ENCODE measurements around the gene TSPEAR. TPM values are rescaled to one million over a fixed set of nuclear protein-coding genes. Genes with fewer than 3 reads are reported as not detected.
"Not testable (repeated sequence)": the region's sequence is repeated elsewhere in the genome, so short reads cannot be mapped to it uniquely, and the experiment has no call there.

TSPEAR gene
- total RNA-seq, 4 donors from 2014 or later = not detected

DNA sequence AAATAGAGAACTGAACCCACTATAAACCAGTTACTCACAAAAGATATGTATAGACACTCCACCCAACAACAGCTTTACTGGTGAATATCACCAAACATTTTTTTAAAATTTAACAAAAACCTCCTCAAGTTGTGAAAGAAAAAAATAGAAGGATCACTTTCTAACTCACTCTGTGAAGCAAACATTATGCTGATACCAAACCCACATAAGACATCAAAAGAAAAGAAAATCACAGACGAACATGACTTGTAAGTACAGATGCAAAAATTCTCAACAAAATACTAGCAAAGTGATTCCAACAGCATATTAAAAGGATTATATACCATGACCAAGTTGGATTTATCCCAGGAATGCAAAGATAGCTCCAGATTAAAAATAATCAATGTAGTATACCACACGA lies 19.7 kb downstream of the TSPEAR start:
- Histone ChIP-seq H3K4me3 (no peak overlapping the region), H3K9me3 (peaks cover 10% of the 10 kb centered on the region in 2 donors), H3K4me1 (no peaks in the 10 kb centered on the region), H3K27ac (no peak overlapping the region), H3K27me3 (peaks cover 52% of the 10 kb centered on the region), H3K36me3 (no peaks in the 10 kb centered on the region)
- TF ChIP-seq POLR2A (IDR thresholded peaks at IDR 0.05) = no peak
- no peak for TF ChIP-seq EP300 (IDR thresholded peaks at IDR 0.05; ENCODE audit: low read depth)
- TF ChIP-seq, protein P1, sequence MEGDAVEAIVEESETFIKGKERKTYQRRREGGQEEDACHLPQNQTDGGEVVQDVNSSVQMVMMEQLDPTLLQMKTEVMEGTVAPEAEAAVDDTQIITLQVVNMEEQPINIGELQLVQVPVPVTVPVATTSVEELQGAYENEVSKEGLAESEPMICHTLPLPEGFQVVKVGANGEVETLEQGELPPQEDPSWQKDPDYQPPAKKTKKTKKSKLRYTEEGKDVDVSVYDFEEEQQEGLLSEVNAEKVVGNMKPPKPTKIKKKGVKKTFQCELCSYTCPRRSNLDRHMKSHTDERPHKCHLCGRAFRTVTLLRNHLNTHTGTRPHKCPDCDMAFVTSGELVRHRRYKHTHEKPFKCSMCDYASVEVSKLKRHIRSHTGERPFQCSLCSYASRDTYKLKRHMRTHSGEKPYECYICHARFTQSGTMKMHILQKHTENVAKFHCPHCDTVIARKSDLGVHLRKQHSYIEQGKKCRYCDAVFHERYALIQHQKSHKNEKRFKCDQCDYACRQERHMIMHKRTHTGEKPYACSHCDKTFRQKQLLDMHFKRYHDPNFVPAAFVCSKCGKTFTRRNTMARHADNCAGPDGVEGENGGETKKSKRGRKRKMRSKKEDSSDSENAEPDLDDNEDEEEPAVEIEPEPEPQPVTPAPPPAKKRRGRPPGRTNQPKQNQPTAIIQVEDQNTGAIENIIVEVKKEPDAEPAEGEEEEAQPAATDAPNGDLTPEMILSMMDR (IDR thresholded peaks at IDR 0.05) = no peak
- TF ChIP-seq POLR2AphosphoS5 (IDR thresholded peaks at IDR 0.05) = no peak
- 48 to 50% methylated on average over 2 of the region's 2 CpGs for WGBS, 2 donors (ENCODE audit: low coverage in 1 of 2)
- in situ Hi-C loops (cut with MboI; ENCODE audit: low pct_ligation_motif_present in 1 of 4, low pct_unique_long_range_greater_than_20kb in 1 of 4, low sequenced_read_pairs in 3 of 4) = loop anchor here in 2 of 4 donors (25.0 kb wide), 1 partner anchor 104 kb away; the partner anchor contains the start of genes KRTAP10-5 (in 2 of the 2) and KRTAP10-6 (in 2 of the 2)
- intact Hi-C loops (cut with DNase I; ENCODE audit: low total_unique reads) = no loop called here
- DNase-seq = no peak

GRCh38 chr21:44689740-44690139 lies 21.6 kb downstream of the TSPEAR start:
- intact Hi-C loops (cut with DNase I; ENCODE audit: low total_unique reads); H3K4me3 ChIP-seq; H3K27ac ChIP-seq; H3K36me3 ChIP-seq; DNase-seq; H3K4me1 ChIP-seq: not testable (repeated sequence)
- in situ Hi-C loops (cut with MboI; ENCODE audit: low pct_ligation_motif_present in 1 of 4, low pct_unique_long_range_greater_than_20kb in 1 of 4, low sequenced_read_pairs in 3 of 4) = loop anchor here in 2 of 4 donors (25.0 kb wide), 1 partner anchor 102 kb away; the partner anchor contains the start of genes KRTAP10-5 (in 2 of the 2) and KRTAP10-6 (in 2 of the 2)
- H3K27me3 ChIP-seq = peaks cover 38% of the 10 kb centered on the region
- H3K9me3 ChIP-seq = peaks cover 10% of the 10 kb centered on the region in 2 donors
- 80% methylated on average over 3 of the region's 3 CpGs; no CpG with 5 or more reads in 1 of the 2 donors for WGBS, 2 donors (ENCODE audit: low coverage in 1 of 2)

- H3K27ac ChIP-seq = no peak overlapping the region
- H3K9me3 ChIP-seq = peaks cover 2 to 3% of the 10 kb centered on the region in 2 donors
- intact Hi-C loops (cut with DNase I; ENCODE audit: low total_unique reads) = no loop called here
- H3K4me1 ChIP-seq = no peaks in the 10 kb centered on the region
- H3K27me3 ChIP-seq = peaks cover 36% of the 10 kb centered on the region
- DNase-seq = no peak
- in situ Hi-C loops (cut with MboI; ENCODE audit: low pct_ligation_motif_present in 1 of 4, low pct_unique_long_range_greater_than_20kb in 1 of 4, low sequenced_read_pairs in 3 of 4) = loop anchor here in 2 of 4 donors (25.0 kb wide), 1 partner anchor 100 kb away; the partner anchor contains the start of genes KRTAP10-5 (in 2 of the 2) and KRTAP10-6 (in 2 of the 2)
- H3K36me3 ChIP-seq = no peaks in the 10 kb centered on the region
- no peak for TF ChIP-seq POLR2AphosphoS5 (IDR thresholded peaks at IDR 0.05)
- 55 to 60% methylated on average over 7 to 11 of the region's 11 CpGs for WGBS, 2 donors (ENCODE audit: low coverage in 1 of 2)
- no peak overlapping the region for H3K4me3 ChIP-seq
Observed at GRCh38 chr21:44687671-44688070, 23.7 kb downstream of the TSPEAR start.

DNA sequence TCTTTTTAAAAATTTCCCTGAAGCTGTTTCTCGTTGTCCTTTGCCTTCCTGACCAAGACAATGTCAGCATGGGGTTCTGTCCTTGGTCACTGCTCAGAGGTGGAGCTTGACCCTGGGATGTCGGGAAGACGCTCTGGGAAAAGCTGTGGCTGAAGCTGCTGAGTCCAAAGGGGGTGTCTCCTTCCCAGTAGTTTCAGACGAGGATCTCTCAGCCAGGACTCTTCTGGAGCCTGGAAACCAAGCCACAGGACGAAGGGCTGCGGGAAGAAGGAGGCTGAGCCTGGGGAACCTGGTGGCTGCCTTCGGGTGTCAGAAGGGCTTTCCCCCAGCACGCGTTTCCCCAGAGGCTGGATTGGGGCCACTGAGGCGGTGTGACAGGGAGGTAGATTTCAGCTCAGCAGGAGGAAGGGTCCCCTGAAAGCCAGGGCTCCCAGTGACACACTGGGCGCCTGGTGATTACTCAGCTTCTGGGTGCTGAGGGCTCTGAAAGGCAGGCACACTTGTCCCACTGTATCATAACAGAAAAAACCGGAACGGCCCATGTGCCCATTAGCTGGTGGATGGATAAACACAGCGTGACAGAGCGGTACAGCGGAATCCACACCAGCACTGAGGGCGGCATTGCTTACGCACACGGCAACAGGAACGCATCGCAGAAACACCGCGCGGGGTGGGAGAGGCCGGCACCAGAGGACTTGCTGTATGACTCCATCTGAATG lies 24.4 kb downstream of the TSPEAR start:
- in situ Hi-C loops (cut with MboI; ENCODE audit: low pct_ligation_motif_present in 1 of 4, low pct_unique_long_range_greater_than_20kb in 1 of 4, low sequenced_read_pairs in 3 of 4) (loop anchor here in 2 of 4 donors (25.0 kb wide), 1 partner anchor 100 kb away; the partner anchor contains the start of genes KRTAP10-5 (in 2 of the 2) and KRTAP10-6 (in 2 of the 2)), intact Hi-C loops (cut with DNase I; ENCODE audit: low total_unique reads) (no loop called here)
- Histone ChIP-seq H3K27ac (no peak overlapping the region), H3K27me3 (peaks cover 31% of the 10 kb centered on the region), H3K36me3 (no peaks in the 10 kb centered on the region), H3K4me3 (no peak overlapping the region), H3K9me3 (no peaks in the 10 kb centered on the region), H3K4me1 (no peaks in the 10 kb centered on the region)
- TF ChIP-seq, protein P1 (IDR thresholded peaks at IDR 0.05) = no peak
- TF ChIP-seq POLR2AphosphoS5 (IDR thresholded peaks at IDR 0.05) = no peak
- TF ChIP-seq POLR2A (IDR thresholded peaks at IDR 0.05) = no peak
- no peak for TF ChIP-seq EP300 (IDR thresholded peaks at IDR 0.05; ENCODE audit: low read depth)
- 79% methylated on average over 25 of the region's 25 CpGs; no CpG with 5 or more reads in 1 of the 2 donors for WGBS, 2 donors (ENCODE audit: low coverage in 1 of 2)
- no peak for DNase-seq

GRCh38 chr21:44686000-44686781 lies 25.2 kb downstream of the TSPEAR start:
- H3K27ac ChIP-seq = no peak overlapping the region
- no peaks in the 10 kb centered on the region for H3K9me3 ChIP-seq
- intact Hi-C loops (cut with DNase I; ENCODE audit: low total_unique reads) (no loop called here), in situ Hi-C loops (cut with MboI; ENCODE audit: low pct_ligation_motif_present in 1 of 4, low pct_unique_long_range_greater_than_20kb in 1 of 4, low sequenced_read_pairs in 3 of 4) (loop anchor here in 2 of 4 donors (25.0 kb wide), 1 partner anchor 99 kb away; the partner anchor contains the start of genes KRTAP10-5 (in 2 of the 2) and KRTAP10-6 (in 2 of the 2))
- no peak for TF ChIP-seq POLR2A (IDR thresholded peaks at IDR 0.05)
- TF ChIP-seq, protein P1 (IDR thresholded peaks at IDR 0.05) = no peak
- no peak for TF ChIP-seq EP300 (IDR thresholded peaks at IDR 0.05; ENCODE audit: low read depth)
- TF ChIP-seq POLR2AphosphoS5 (IDR thresholded peaks at IDR 0.05) = no peak
- H3K27me3 ChIP-seq = peaks cover 23% of the 10 kb centered on the region
- H3K36me3 ChIP-seq = no peaks in the 10 kb centered on the region
- no peaks in the 10 kb centered on the region for H3K4me1 ChIP-seq
- WGBS, 2 donors (ENCODE audit: low coverage in 1 of 2) = 64% methylated on average over 12 of the region's 14 CpGs; no CpG with 5 or more reads in 1 of the 2 donors
- H3K4me3 ChIP-seq = no peak overlapping the region
- DNase-seq = no peak

DNA sequence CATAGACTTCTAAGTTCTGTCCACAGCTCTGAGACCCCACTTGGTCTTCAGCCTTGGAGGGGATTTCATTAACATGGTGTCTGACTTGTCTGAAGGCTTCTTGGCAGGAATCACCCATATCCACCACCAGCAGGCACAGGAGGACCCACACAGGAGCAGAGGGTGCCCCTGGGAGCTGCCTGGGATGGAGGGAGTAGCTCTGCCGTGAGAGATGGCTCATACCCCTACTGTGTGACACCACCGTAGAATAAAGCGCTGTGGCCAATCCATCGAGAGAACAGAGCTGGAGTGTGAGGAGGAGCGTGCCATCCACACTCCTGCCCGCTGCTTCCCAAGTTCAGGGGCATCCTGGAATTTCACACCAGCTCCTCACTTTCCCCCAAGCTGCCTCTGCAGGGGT lies 26.3 kb downstream of the TSPEAR start:
- H3K9me3 ChIP-seq; DNase-seq; intact Hi-C loops (cut with DNase I; ENCODE audit: low total_unique reads); H3K4me3 ChIP-seq; H3K27ac ChIP-seq; H3K36me3 ChIP-seq; H3K4me1 ChIP-seq: not testable (repeated sequence)
- H3K27me3 ChIP-seq = peaks cover 23% of the 10 kb centered on the region
- 95% methylated on average over 6 of the region's 6 CpGs; no CpG with 5 or more reads in 1 of the 2 donors for WGBS, 2 donors (ENCODE audit: low coverage in 1 of 2)
- in situ Hi-C loops (cut with MboI; ENCODE audit: low pct_ligation_motif_present in 1 of 4, low pct_unique_long_range_greater_than_20kb in 1 of 4, low sequenced_read_pairs in 3 of 4) = loop anchor here in 2 of 4 donors (25.0 kb wide), 1 partner anchor 98 kb away; the partner anchor contains the start of genes KRTAP10-5 (in 2 of the 2) and KRTAP10-6 (in 2 of the 2)
